Spinal cord (tissue), 10 donors: ENCODE results near the gene ADGRL1. TPM values are rescaled to one million over a fixed set of nuclear protein-coding genes. Genes with fewer than 3 reads are reported as not detected.

Experiments used
- DNase-seq, 6 donors: peaks; one replicate each; pipeline versions ENCODE4 v3.0.0 to v3.0.0-alpha.2; 2013 to 2015; ENCODE audit warnings: low spot score in 6 of 6, low read depth in 4 of 6
- H3K27ac ChIP-seq: one replicate; pipeline ENCODE4 v1.5.1; 2013; ENCODE audit warnings: low read depth, low read length, control low read depth
- H3K27me3 ChIP-seq: one replicate; pipeline ENCODE4 v1.6.1; 2013; ENCODE audit warnings: low read length; ENCODE audit not compliant: control insufficient read depth, insufficient read depth
- H3K36me3 ChIP-seq: one replicate; pipeline ENCODE4 v1.6.1; 2013; ENCODE audit warnings: low read length; ENCODE audit not compliant: control insufficient read depth, insufficient read depth
- H3K4me1 ChIP-seq: one replicate; pipeline ENCODE4 v1.6.1; 2013; ENCODE audit warnings: low read length; ENCODE audit not compliant: control insufficient read depth, insufficient read depth
- H3K4me3 ChIP-seq: one replicate; pipeline ENCODE4 v1.5.1; 2013; ENCODE audit warnings: low read depth, low read length, control low read depth
- H3K9me3 ChIP-seq: one replicate; pipeline ENCODE4 v1.6.1; 2013; ENCODE audit warnings: low read length; ENCODE audit not compliant: control insufficient read depth, insufficient read depth
- WGBS: methylation state at CpG from one replicate; pipeline ENCODE4 v1.1.5; 2013; ENCODE audit warnings: missing lambda C conversion rate; ENCODE audit not compliant: insufficient coverage; 5-methylcytosine and 5-hydroxymethylcytosine counted together
- polyA plus RNA-seq, 2 donors: library from polyadenylated mRNA; unstranded; fragments of 120-200 nt; gene quantifications; one replicate each; pipeline ENCODE4 v1.2.1, GENCODE V29; 2013; ENCODE audit not compliant: insufficient read length in 2 of 2
- total RNA-seq, 2 donors: library from RNA; depleted of rRNA in 1 of 2; stranded (reverse); fragments of 120-200 nt in 1 of 2; fragments of >200 nt in 1 of 2; gene quantifications; one replicate each; pipeline versions ENCODE4 v1.2.3 to v1.2.4, GENCODE V29; 2013 to 2014
- donor health status: healthy.

ADGRL1 gene
- total and polyA plus RNA-seq, 4 donors, result 31.9 to 140 (median 92.0) TPM

DNA sequence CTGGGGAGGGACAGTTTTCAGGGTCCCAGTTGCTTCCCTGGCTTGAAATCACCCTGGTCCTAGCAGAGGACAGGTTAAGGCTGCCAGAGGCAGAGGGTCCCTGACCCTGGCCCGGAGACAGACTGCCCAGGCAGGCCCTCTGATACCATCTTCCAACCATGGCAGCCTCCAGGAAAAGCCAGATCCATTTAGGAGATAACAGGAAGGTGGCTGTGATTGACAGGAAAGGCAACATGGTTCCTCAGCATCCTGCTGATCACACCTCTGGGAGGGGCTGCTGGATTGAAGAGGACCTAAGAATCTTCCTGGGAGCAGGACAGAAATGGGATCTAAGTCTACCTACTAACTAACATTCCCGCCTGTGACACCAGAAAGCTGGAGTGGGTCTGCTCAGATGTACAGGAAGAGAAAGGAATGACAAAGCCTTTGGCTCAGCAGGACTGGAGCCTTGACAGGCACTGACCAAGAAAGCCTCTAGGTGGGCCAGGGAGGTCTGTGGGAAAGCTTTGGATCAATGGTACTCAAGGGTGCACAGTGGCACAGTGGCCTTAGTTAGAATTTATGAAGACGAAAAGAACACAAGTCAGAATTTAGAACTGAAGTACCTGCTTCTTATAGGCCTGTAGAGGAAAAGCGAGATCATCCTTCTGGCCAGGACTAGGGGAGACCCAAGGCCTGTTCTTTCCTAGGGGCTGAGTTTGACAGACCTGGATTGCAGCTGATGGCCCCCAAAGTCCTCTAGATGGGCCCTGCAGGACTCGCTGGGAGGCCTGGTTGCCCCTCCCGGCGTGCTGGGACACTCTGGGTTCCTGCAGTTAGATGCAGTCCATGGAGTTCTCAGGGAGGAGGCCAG is 86.1 kb downstream of the ADGRL1 start:
- no peak for DNase-seq
- WGBS, result 87% methylated on average over 6 of the region's 7 CpGs
- no peaks in the 10 kb centered on the region for H3K27me3 ChIP-seq
- no peak overlapping the region for H3K27ac ChIP-seq
- no peak overlapping the region for H3K4me3 ChIP-seq
- H3K9me3 ChIP-seq, result no peaks in the 10 kb centered on the region
- H3K4me1 ChIP-seq, result peaks cover 41% of the 10 kb centered on the region
- H3K36me3 ChIP-seq, result peaks cover 3% of the 10 kb centered on the region

GRCh38 chr19:14119146-14119545 is 86.8 kb downstream of the ADGRL1 start:
- Histone ChIP-seq H3K27ac (peak overlapping the region; percentile 99), H3K9me3 (no peaks in the 10 kb centered on the region), H3K27me3 (no peaks in the 10 kb centered on the region), H3K36me3 (peaks cover 10% of the 10 kb centered on the region), H3K4me3 (no peak overlapping the region), H3K4me1 (peaks cover 48% of the 10 kb centered on the region)
- no peak for DNase-seq
- no CpG with 5 or more reads among the region's 3 CpGs for WGBS

- WGBS, result 1% methylated on average over 53 of the region's 61 CpGs
- peaks cover 55% of the 10 kb centered on the region for H3K4me1 ChIP-seq
- peak overlapping the region; percentile 99 for H3K27ac ChIP-seq
- DNase-seq, result peak; percentile 26 to 82 (median 43)
- peak overlapping the region; percentile 58 for H3K4me3 ChIP-seq
- H3K9me3 ChIP-seq, result no peaks in the 10 kb centered on the region
- no peaks in the 10 kb centered on the region for H3K27me3 ChIP-seq
- H3K36me3 ChIP-seq, result peaks cover 16% of the 10 kb centered on the region
Observed at GRCh38 chr19:14118165-14119051, 87.6 kb downstream of the ADGRL1 start.

DNA sequence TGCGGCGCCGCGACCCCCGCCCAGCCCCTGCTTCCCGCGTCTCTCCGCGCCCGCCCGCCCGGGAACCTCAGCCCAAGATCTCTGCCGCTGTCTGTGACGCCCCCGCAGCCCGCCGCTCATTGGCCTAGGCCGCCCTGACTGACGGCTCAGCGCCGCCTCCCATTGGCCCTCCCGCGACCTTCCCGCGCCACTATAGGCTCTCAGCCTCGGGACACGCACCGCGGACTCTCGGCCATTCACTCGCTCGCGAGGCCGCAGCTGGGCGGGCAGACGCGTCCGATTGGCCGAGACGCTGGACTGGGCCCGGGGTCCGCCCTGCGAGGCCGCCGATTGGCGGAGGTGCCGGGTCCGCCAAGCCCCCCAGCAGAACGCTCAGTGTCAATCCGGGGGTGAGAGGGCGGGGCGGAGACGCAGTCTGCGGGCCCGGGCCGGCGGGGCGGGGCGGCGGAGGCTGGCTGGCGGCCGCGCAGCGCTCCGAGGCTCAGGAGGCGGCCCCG is 88.3 kb downstream of the ADGRL1 start, which contains the start of gene PRKACA:
PRKACA (minus strand) TSS at position 95 of the 497 bp plus-strand sequence. CDS start 215 bp downstream, outside the sequence.
- peak within 1 kb of the TSS; percentile 99 for H3K27ac ChIP-seq
- no peaks in the 10 kb centered on the region for H3K9me3 ChIP-seq
- H3K27me3 ChIP-seq, result no peaks in the 10 kb centered on the region
- H3K4me3 ChIP-seq, result peak within 1 kb of the TSS; percentile 83
- peaks cover 22% of the 10 kb centered on the region for H3K36me3 ChIP-seq
- under 1% methylated on average over 67 of the region's 67 CpGs for WGBS
- peaks cover 62% of the 10 kb centered on the region for H3K4me1 ChIP-seq
- DNase-seq, result peak; percentile 93 to 100 (median 97)

- Histone ChIP-seq H3K4me1 (peaks cover 68% of the 10 kb centered on the region), H3K36me3 (peaks cover 27% of the 10 kb centered on the region), H3K4me3 (peak overlapping the region; percentile 83), H3K9me3 (no peaks in the 10 kb centered on the region), H3K27me3 (no peaks in the 10 kb centered on the region), H3K27ac (peak overlapping the region; percentile 52)
- WGBS, result 0% methylated on average over 33 of the region's 33 CpGs
- peak in 2 of 6 donors; percentile 50 to 58 for DNase-seq
Observed at GRCh38 chr19:14116918-14117578, 88.9 kb downstream of the ADGRL1 start.

DNA sequence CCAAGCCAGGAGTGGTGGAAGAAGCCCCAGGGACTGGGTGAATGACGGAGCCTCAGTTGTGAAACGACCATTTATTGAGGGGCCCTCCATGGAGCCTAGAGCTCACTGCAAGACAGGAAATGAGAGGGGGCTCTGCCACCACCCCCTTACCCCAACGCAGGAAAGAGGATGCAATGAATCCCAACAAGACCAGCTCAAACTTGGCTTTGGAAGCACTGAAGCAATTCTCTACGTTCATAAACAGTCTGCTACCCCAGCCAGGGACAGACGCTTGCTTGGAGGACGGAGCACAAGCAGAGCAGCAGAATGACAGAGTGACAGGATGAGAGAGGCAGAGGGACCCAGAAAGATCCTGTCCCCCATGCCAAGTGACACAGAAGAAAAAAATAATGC is 89.4 kb downstream of the ADGRL1 start:
- H3K27ac ChIP-seq, result peak overlapping the region; percentile 52
- no peaks in the 10 kb centered on the region for H3K27me3 ChIP-seq
- 0% methylated on average over 5 of the region's 6 CpGs for WGBS
- no peak for DNase-seq
- H3K4me3 ChIP-seq, result peak overlapping the region; percentile 83
- peaks cover 32% of the 10 kb centered on the region for H3K36me3 ChIP-seq
- H3K9me3 ChIP-seq, result no peaks in the 10 kb centered on the region
- H3K4me1 ChIP-seq, result peaks cover 71% of the 10 kb centered on the region

GRCh38 chr19:14115756-14116155 is 90.2 kb downstream of the ADGRL1 start:
- Histone ChIP-seq H3K4me3 (peak overlapping the region; percentile 83), H3K27ac (no peak overlapping the region), H3K4me1 (peaks cover 71% of the 10 kb centered on the region), H3K9me3 (no peaks in the 10 kb centered on the region), H3K36me3 (peaks cover 36% of the 10 kb centered on the region), H3K27me3 (no peaks in the 10 kb centered on the region)
- no peak for DNase-seq
- WGBS, result 76% methylated on average over 4 of the region's 5 CpGs

- Histone ChIP-seq H3K4me3 (no peak overlapping the region), H3K27me3 (no peaks in the 10 kb centered on the region), H3K36me3 (peaks cover 33% of the 10 kb centered on the region), H3K27ac (no peak overlapping the region), H3K9me3 (no peaks in the 10 kb centered on the region), H3K4me1 (peaks cover 65% of the 10 kb centered on the region)
- 36% methylated on average over 3 of the region's 9 CpGs for WGBS
- DNase-seq, result no peak
Observed at GRCh38 chr19:14114854-14115253, 91.1 kb downstream of the ADGRL1 start.

DNA sequence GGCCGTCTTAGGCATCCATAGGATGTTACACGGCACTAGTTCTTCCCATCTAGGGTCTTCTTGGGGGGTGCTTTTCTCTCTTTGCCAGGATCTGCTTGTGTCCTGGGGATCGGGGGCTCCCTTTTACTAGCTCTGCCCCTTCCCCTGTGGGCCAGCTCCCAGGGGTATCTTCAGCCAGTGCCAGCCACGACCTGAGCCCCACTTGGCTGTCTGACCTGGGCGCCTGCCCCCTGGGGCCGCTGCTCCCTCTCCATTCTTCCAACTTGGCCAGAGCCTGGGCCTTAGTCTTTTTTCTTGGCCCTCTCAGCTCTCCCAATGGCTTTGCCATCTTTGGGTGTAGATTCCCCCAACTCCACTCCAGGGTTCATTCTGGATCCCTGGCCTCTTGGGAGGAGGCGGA is 91.5 kb downstream of the ADGRL1 start:
- WGBS, result 91% methylated on average over 7 of the region's 7 CpGs
- H3K36me3 ChIP-seq, result peaks cover 33% of the 10 kb centered on the region
- no peak overlapping the region for H3K27ac ChIP-seq
- no peak overlapping the region for H3K4me3 ChIP-seq
- H3K4me1 ChIP-seq, result peaks cover 62% of the 10 kb centered on the region
- H3K27me3 ChIP-seq, result no peaks in the 10 kb centered on the region
- H3K9me3 ChIP-seq, result no peaks in the 10 kb centered on the region
- no peak for DNase-seq
